H1 (cell line): ENCODE data around the gene WDR48. TPM values are rescaled to one million over a fixed set of nuclear protein-coding genes. Genes with fewer than 3 reads are reported as not detected.

Source experiments
- BRCA1 ChIP-seq: IDR thresholded peaks from 2 replicates; pipeline ENCODE4 v1.6.1; 2012; ENCODE audit warnings: low read depth, low read length, improper control_type of control experiment
- JUN ChIP-seq: IDR thresholded peaks from 2 replicates; pipeline ENCODE4 v1.6.1; 2011; ENCODE audit warnings: low read depth, mild to moderate bottlenecking, improper control_type of control experiment, low read length
- NRF1 ChIP-seq: IDR thresholded peaks from 2 replicates; pipeline ENCODE4 v1.6.1; 2011; ENCODE audit warnings: mild to moderate bottlenecking, low read depth, low read length, improper control_type of control experiment
- SAP30 ChIP-seq: fragments of 300-600 bp; sonication (generic); IDR thresholded peaks from 2 replicates; pipeline ENCODE4 v1.7.1; 2012; ENCODE audit warnings: low read length, moderate library complexity, mild to moderate bottlenecking, inconsistent platforms; ENCODE audit not compliant: insufficient read depth, insufficient replicate concordance
- SRF ChIP-seq: IDR thresholded peaks from 2 replicates; pipeline ENCODE4 v1.6.1; 2011; ENCODE audit warnings: mild to moderate bottlenecking, low read depth, low read length, moderate library complexity
- SUZ12 ChIP-seq: fragments of 200-600 bp; sonication (generic); IDR thresholded peaks from 2 replicates; pipeline ENCODE4 v1.6.1; 2012; ENCODE audit warnings: mild to moderate bottlenecking, inconsistent platforms, low read length, moderate library complexity, mixed read lengths
- TAF7 ChIP-seq: optimal IDR thresholded peaks from 2 replicates; pipeline ENCODE3; 2011; ENCODE audit warnings: low read depth, mild to moderate bottlenecking, inconsistent platforms, low read length, moderate library complexity, borderline replicate concordance
- TEAD4 ChIP-seq: IDR thresholded peaks from 2 replicates; pipeline ENCODE4 v1.6.1; 2012; ENCODE audit warnings: low read depth, low read length, inconsistent platforms, mixed read lengths
- polyA plus RNA-seq, 7 experiments: library from polyadenylated mRNA; depleted of rRNA in 3 of 7; stranded (reverse) in 5 of 7; unstranded in 2 of 7; fragments of >200 nt in 5 of 7; fragments of 200-250 nt in 2 of 7; gene quantifications; 1 replicate in 5 of 7; 2 replicates in 1 of 7; 4 replicates in 1 of 7; pipeline versions ENCODE4 v1.2.1 to v1.2.3, GENCODE V29; 2011 to 2013; ENCODE audit warnings: missing spikeins in 2 of 7, mixed read lengths in 2 of 7
- total RNA-seq: library from RNA; stranded (reverse); fragmentation: NEBNext Ultra II Directional; extraction: Animal tissue kit (Norgen Biotek cat#: 25700); gene quantifications from 2 replicates; pipeline ENCODE4 v1.2.1, GENCODE V29; 2021
- TF ChIP-seq, protein P1 (sequence below): fragments of 300-600 bp; sonication (generic); IDR thresholded peaks from 2 replicates; pipeline ENCODE4 v1.7.1; 2012; ENCODE audit warnings: low read length, moderate library complexity, mild to moderate bottlenecking, inconsistent platforms; ENCODE audit not compliant: insufficient replicate concordance

Gene WDR48
- total and polyA plus RNA-seq, 2 of the 8 experiments (the other 6 are each of a cell fraction or from before 2014, with no cell fraction given): 21.2 to 54.1 TPM

DNA sequence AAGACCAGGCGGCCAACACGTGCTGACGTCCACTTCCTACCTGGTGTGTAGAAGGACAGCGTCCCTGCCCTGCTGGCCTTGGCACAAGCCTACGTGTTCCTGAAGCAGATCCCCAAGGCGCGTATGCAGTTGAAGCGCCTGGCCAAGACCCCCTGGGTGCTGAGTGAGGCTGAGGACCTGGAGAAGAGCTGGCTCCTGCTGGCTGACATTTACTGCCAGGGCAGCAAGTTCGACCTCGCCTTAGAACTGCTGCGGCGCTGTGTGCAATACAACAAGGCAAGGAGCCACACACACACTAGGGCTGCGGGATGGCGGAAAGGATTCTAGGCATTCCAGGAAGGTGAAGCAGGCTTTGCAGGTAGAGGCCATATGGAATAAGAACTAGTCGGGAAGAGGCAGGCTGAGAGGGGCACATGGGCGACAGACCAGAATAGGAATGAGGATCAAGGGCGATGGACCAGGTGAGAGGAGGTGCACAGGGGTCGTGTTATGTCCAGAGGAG is 85.7 kb downstream of the WDR48 start (continued):
- TF ChIP-seq, protein P1, sequence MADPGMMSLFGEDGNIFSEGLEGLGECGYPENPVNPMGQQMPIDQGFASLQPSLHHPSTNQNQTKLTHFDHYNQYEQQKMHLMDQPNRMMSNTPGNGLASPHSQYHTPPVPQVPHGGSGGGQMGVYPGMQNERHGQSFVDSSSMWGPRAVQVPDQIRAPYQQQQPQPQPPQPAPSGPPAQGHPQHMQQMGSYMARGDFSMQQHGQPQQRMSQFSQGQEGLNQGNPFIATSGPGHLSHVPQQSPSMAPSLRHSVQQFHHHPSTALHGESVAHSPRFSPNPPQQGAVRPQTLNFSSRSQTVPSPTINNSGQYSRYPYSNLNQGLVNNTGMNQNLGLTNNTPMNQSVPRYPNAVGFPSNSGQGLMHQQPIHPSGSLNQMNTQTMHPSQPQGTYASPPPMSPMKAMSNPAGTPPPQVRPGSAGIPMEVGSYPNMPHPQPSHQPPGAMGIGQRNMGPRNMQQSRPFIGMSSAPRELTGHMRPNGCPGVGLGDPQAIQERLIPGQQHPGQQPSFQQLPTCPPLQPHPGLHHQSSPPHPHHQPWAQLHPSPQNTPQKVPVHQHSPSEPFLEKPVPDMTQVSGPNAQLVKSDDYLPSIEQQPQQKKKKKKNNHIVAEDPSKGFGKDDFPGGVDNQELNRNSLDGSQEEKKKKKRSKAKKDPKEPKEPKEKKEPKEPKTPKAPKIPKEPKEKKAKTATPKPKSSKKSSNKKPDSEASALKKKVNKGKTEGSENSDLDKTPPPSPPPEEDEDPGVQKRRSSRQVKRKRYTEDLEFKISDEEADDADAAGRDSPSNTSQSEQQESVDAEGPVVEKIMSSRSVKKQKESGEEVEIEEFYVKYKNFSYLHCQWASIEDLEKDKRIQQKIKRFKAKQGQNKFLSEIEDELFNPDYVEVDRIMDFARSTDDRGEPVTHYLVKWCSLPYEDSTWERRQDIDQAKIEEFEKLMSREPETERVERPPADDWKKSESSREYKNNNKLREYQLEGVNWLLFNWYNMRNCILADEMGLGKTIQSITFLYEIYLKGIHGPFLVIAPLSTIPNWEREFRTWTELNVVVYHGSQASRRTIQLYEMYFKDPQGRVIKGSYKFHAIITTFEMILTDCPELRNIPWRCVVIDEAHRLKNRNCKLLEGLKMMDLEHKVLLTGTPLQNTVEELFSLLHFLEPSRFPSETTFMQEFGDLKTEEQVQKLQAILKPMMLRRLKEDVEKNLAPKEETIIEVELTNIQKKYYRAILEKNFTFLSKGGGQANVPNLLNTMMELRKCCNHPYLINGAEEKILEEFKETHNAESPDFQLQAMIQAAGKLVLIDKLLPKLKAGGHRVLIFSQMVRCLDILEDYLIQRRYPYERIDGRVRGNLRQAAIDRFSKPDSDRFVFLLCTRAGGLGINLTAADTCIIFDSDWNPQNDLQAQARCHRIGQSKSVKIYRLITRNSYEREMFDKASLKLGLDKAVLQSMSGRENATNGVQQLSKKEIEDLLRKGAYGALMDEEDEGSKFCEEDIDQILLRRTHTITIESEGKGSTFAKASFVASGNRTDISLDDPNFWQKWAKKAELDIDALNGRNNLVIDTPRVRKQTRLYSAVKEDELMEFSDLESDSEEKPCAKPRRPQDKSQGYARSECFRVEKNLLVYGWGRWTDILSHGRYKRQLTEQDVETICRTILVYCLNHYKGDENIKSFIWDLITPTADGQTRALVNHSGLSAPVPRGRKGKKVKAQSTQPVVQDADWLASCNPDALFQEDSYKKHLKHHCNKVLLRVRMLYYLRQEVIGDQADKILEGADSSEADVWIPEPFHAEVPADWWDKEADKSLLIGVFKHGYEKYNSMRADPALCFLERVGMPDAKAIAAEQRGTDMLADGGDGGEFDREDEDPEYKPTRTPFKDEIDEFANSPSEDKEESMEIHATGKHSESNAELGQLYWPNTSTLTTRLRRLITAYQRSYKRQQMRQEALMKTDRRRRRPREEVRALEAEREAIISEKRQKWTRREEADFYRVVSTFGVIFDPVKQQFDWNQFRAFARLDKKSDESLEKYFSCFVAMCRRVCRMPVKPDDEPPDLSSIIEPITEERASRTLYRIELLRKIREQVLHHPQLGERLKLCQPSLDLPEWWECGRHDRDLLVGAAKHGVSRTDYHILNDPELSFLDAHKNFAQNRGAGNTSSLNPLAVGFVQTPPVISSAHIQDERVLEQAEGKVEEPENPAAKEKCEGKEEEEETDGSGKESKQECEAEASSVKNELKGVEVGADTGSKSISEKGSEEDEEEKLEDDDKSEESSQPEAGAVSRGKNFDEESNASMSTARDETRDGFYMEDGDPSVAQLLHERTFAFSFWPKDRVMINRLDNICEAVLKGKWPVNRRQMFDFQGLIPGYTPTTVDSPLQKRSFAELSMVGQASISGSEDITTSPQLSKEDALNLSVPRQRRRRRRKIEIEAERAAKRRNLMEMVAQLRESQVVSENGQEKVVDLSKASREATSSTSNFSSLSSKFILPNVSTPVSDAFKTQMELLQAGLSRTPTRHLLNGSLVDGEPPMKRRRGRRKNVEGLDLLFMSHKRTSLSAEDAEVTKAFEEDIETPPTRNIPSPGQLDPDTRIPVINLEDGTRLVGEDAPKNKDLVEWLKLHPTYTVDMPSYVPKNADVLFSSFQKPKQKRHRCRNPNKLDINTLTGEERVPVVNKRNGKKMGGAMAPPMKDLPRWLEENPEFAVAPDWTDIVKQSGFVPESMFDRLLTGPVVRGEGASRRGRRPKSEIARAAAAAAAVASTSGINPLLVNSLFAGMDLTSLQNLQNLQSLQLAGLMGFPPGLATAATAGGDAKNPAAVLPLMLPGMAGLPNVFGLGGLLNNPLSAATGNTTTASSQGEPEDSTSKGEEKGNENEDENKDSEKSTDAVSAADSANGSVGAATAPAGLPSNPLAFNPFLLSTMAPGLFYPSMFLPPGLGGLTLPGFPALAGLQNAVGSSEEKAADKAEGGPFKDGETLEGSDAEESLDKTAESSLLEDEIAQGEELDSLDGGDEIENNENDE: no peak
- no peak for TF ChIP-seq SRF
- TF ChIP-seq BRCA1: no peak
- TF ChIP-seq TEAD4: no peak
- TF ChIP-seq JUN: no peak
- no peak for TF ChIP-seq SAP30
- TF ChIP-seq SUZ12: no peak
- no peak for TF ChIP-seq TAF7
- no peak for TF ChIP-seq NRF1
